PC-9 (cell line): ENCODE measurements around the gene ENTREP3. TPM values are rescaled to one million over a fixed set of nuclear protein-coding genes. Genes with fewer than 3 reads are reported as not detected.
"Not testable (repeated sequence)": the region's sequence is repeated elsewhere in the genome, so short reads cannot be mapped to it uniquely, and the experiment has no call there.

Source experiments
- BruUV-seq: library from RNA; stranded (reverse); fragments of 400-500 nt; replicated peaks from 2 replicates; lab custom pipeline; 2021; lab: Mats Ljungman, UMichigan
- CTCF ChIA-PET: fragments of 300-600 bp; sonication (Branson Sonifier 250); formaldehyde crosslinking; loops from one replicate; lab custom pipeline; 2022; ENCODE audit warnings: antibody characterized with exemption; lab: Charles Lee
- POLR2A ChIA-PET: fragments of 300-600 bp; sonication (Branson Sonifier 250); formaldehyde crosslinking; loops from one replicate; lab custom pipeline; 2022; ENCODE audit warnings: antibody characterized with exemption; ENCODE audit not compliant: unreplicated experiment; lab: Charles Lee
- DNase-seq, 2 experiments: peaks; one replicate each; pipeline versions ENCODE4 v3.0.0 to v3.0.0-alpha.2; 2015 to 2022; ENCODE audit warnings: mixed read lengths in 1 of 2
- H2AFZ ChIP-seq: fragments of 200-600 bp; sonication (generic); 2 replicates; pipeline ENCODE4 v1.8.1; 2017; ENCODE audit warnings: antibody characterized with exemption
- H3F3A ChIP-seq: fragments of 200-600 bp; sonication (generic); 2 replicates; pipeline ENCODE4 v1.8.1; 2017; ENCODE audit warnings: antibody characterized with exemption, mild to moderate bottlenecking, low read depth; ENCODE audit not compliant: insufficient read depth
- H3K27ac ChIP-seq: fragments of 200-600 bp; sonication (generic); 2 replicates; pipeline ENCODE4 v1.6.1; 2016; ENCODE audit warnings: mixed run types
- H3K27me3 ChIP-seq: fragments of 200-600 bp; sonication (generic); 2 replicates; pipeline ENCODE4 v1.6.1; 2016; ENCODE audit warnings: low read depth, mixed run types; ENCODE audit not compliant: insufficient read depth
- H3K36me3 ChIP-seq: fragments of 200-600 bp; sonication (generic); 2 replicates; pipeline ENCODE4 v1.6.1; 2016; ENCODE audit warnings: low read depth, mixed run types
- H3K4me1 ChIP-seq: fragments of 200-600 bp; sonication (generic); replicated peaks from 2 replicates; pipeline ENCODE4 v1.6.1; 2016; ENCODE audit warnings: mixed run types; ENCODE audit not compliant: insufficient read depth
- H3K4me2 ChIP-seq: fragments of 200-600 bp; sonication (generic); 2 replicates; pipeline ENCODE4 v1.6.1; 2017; ENCODE audit warnings: mixed run types
- H3K4me3 ChIP-seq: fragments of 200-600 bp; sonication (generic); 2 replicates; pipeline ENCODE4 v1.6.1; 2016; ENCODE audit warnings: mixed run types
- H3K79me2 ChIP-seq: fragments of 200-600 bp; sonication (generic); 2 replicates; pipeline ENCODE4 v1.6.1; 2017; ENCODE audit warnings: low read depth, mixed run types
- H3K9me2 ChIP-seq: fragments of 200-600 bp; sonication (generic); 2 replicates; pipeline ENCODE4 v1.8.1; 2017; ENCODE audit warnings: mild to moderate bottlenecking; ENCODE audit not compliant: insufficient read depth
- H3K9me3 ChIP-seq: fragments of 200-600 bp; sonication (generic); 2 replicates; pipeline ENCODE4 v1.8.1; 2016; ENCODE audit warnings: low read depth; ENCODE audit not compliant: insufficient read depth
- H4K20me1 ChIP-seq: fragments of 200-600 bp; sonication (generic); 2 replicates; pipeline ENCODE4 v1.8.1; 2017; ENCODE audit not compliant: insufficient read depth
- EZH2 ChIP-seq: fragments of 200-600 bp; sonication (generic); IDR thresholded peaks from 2 replicates; pipeline ENCODE4 v1.8.0; 2017; ENCODE audit warnings: antibody characterized with exemption, low read depth
- intact Hi-C: fragments of 100-400 bp; cut with micrococcal nuclease; formaldehyde crosslinking; loops from one replicate; pipeline ENCODE4 v1.10.0; 2022; ENCODE audit not compliant: unreplicated experiment
- total RNA-seq: library from RNA; stranded (reverse); gene quantifications from 2 replicates; pipeline ENCODE4 v1.2.3, GENCODE V29; 2021
- TF ChIP-seq, protein P1 (sequence below): fragments of 200-600 bp; sonication (generic); conservative IDR thresholded peaks from 2 replicates; pipeline ENCODE4 v1.6.1; 2017; ENCODE audit warnings: mixed run types, antibody characterized with exemption, mild to moderate bottlenecking, moderate library complexity

Gene ENTREP3
- total RNA-seq, 1 experiment from 2014 or later = 56.9 TPM

- H3K4me3 ChIP-seq, BruUV-seq, H4K20me1 ChIP-seq, POLR2A ChIA-PET, H3K9me3 ChIP-seq, H3F3A ChIP-seq, H3K27ac ChIP-seq, H2AFZ ChIP-seq, H3K9me2 ChIP-seq, DNase-seq, CTCF ChIA-PET, H3K36me3 ChIP-seq, H3K27me3 ChIP-seq, H3K4me1 ChIP-seq, H3K4me2 ChIP-seq, H3K79me2 ChIP-seq, intact Hi-C loops: not testable (repeated sequence)
These were observed 23.0 kb downstream of the ENTREP3 start for GRCh38 chr1:155232001-155232978.

- H3F3A ChIP-seq, H3K27ac ChIP-seq, H3K9me2 ChIP-seq, H3K4me1 ChIP-seq, POLR2A ChIA-PET, H3K4me3 ChIP-seq, H4K20me1 ChIP-seq, H3K27me3 ChIP-seq, BruUV-seq, H3K79me2 ChIP-seq, H2AFZ ChIP-seq, H3K9me3 ChIP-seq, intact Hi-C loops, DNase-seq, CTCF ChIA-PET, H3K36me3 ChIP-seq, H3K4me2 ChIP-seq: not testable (repeated sequence)
These were observed 24.0 kb downstream of the ENTREP3 start for GRCh38 chr1:155231302-155231701.

GRCh38 chr1:155228096-155228427 is 27.2 kb downstream of the ENTREP3 start:
- Histone ChIP-seq H3K9me2 (no peaks in the 10 kb centered on the region), H3K36me3 (no peaks in the 10 kb centered on the region), H3K79me2 (peaks cover 24% of the 10 kb centered on the region), H2AFZ (peak overlapping the region; percentile 55; the same call in 1 of the 2 replicates), H3K4me1 (peaks cover 39% of the 10 kb centered on the region), H3K4me2 (peak overlapping the region; percentile 90), H4K20me1 (no peaks in the 10 kb centered on the region), H3K4me3 (no peak overlapping the region; the same call in 1 of the 2 replicates), H3K9me3 (no peaks in the 10 kb centered on the region), H3F3A (peaks cover 39% of the 10 kb centered on the region), H3K27ac (no peak overlapping the region), H3K27me3 (no peaks in the 10 kb centered on the region)
- intact Hi-C loops = loop anchor here (5.0 kb wide), 1 partner anchor 36 kb away; no protein-coding TSS in a partner anchor
- no peak for TF ChIP-seq EZH2
- TF ChIP-seq, protein P1, sequence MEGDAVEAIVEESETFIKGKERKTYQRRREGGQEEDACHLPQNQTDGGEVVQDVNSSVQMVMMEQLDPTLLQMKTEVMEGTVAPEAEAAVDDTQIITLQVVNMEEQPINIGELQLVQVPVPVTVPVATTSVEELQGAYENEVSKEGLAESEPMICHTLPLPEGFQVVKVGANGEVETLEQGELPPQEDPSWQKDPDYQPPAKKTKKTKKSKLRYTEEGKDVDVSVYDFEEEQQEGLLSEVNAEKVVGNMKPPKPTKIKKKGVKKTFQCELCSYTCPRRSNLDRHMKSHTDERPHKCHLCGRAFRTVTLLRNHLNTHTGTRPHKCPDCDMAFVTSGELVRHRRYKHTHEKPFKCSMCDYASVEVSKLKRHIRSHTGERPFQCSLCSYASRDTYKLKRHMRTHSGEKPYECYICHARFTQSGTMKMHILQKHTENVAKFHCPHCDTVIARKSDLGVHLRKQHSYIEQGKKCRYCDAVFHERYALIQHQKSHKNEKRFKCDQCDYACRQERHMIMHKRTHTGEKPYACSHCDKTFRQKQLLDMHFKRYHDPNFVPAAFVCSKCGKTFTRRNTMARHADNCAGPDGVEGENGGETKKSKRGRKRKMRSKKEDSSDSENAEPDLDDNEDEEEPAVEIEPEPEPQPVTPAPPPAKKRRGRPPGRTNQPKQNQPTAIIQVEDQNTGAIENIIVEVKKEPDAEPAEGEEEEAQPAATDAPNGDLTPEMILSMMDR = no peak
- ChIA-PET CTCF (interaction anchor here (0.6 kb wide), 1 partner anchor 497 kb away, joined by 4 read pairs; no protein-coding TSS in a partner anchor), POLR2A (interaction anchor here (0.6 kb wide), 1 partner anchor 19 kb away, joined by 7 read pairs; no protein-coding TSS in a partner anchor)
- BruUV-seq = no TSS peak
- no peak for DNase-seq
